Right atrium auricular region (tissue), 2 donors: ENCODE results near the gene RALGAPA1. TPM values are rescaled to one million over a fixed set of nuclear protein-coding genes. Genes with fewer than 3 reads are reported as not detected.

Experiments
- DNase-seq: peaks from one replicate; pipeline ENCODE4 v3.0.0-alpha.2; 2019; ENCODE audit warnings: low spot score
- H3K27ac ChIP-seq, 2 donors: fragments of 200-600 bp; sonication (generic); 1 replicate in 1 of 2; 2 replicates in 1 of 2; pipeline ENCODE4 v1.5.1; 2016 to 2019
- H3K27me3 ChIP-seq, 2 donors: fragments of 200-600 bp; sonication (generic); one replicate each; pipeline versions ENCODE4 v1.5.1 to v1.6.0; 2017 to 2019
- H3K36me3 ChIP-seq: fragments of 200-600 bp; sonication (generic); one replicate; pipeline ENCODE4 v1.5.1; 2016
- H3K4me1 ChIP-seq, 2 donors: fragments of 200-600 bp; sonication (generic); one replicate each; pipeline versions ENCODE4 v1.5.1 to v1.6.0; 2017 to 2019
- H3K4me3 ChIP-seq, 2 donors: fragments of 200-600 bp; sonication (generic); 1 replicate in 1 of 2; 2 replicates in 1 of 2; pipeline ENCODE4 v1.5.1; 2017 to 2019; ENCODE audit warnings: mild to moderate bottlenecking in 1 of 2, moderate library complexity in 1 of 2
- H3K9me3 ChIP-seq, 2 donors: fragments of 200-600 bp; sonication (generic); one replicate each; pipeline ENCODE4 v1.5.1; 2019
- total RNA-seq, 2 donors: library from RNA; depleted of rRNA; stranded (reverse); fragments of >200 nt; gene quantifications; one replicate each; pipeline ENCODE4 v1.1.0, GENCODE V29; 2016
- TF ChIP-seq, protein P1 (sequence below), 2 donors: fragments of 200-600 bp; sonication (generic); IDR thresholded peaks; one replicate each; pipeline ENCODE4 v1.5.1; 2019; ENCODE audit warnings: antibody characterized with exemption in 2 of 2

RALGAPA1 gene
- total RNA-seq, 2 donors from 2014 or later = 26.9 to 29.6 TPM

GRCh38 chr14:35556548-35556947 lies 252.5 kb downstream of the RALGAPA1 start:
- Histone ChIP-seq H3K9me3 (no peaks in the 10 kb centered on the region), H3K27ac (no peak overlapping the region), H3K36me3 (no peaks in the 10 kb centered on the region), H3K27me3 (no peaks in the 10 kb centered on the region), H3K4me3 (no peak overlapping the region), H3K4me1 (no peaks in the 10 kb centered on the region)
- no peak for DNase-seq
- TF ChIP-seq, protein P1, sequence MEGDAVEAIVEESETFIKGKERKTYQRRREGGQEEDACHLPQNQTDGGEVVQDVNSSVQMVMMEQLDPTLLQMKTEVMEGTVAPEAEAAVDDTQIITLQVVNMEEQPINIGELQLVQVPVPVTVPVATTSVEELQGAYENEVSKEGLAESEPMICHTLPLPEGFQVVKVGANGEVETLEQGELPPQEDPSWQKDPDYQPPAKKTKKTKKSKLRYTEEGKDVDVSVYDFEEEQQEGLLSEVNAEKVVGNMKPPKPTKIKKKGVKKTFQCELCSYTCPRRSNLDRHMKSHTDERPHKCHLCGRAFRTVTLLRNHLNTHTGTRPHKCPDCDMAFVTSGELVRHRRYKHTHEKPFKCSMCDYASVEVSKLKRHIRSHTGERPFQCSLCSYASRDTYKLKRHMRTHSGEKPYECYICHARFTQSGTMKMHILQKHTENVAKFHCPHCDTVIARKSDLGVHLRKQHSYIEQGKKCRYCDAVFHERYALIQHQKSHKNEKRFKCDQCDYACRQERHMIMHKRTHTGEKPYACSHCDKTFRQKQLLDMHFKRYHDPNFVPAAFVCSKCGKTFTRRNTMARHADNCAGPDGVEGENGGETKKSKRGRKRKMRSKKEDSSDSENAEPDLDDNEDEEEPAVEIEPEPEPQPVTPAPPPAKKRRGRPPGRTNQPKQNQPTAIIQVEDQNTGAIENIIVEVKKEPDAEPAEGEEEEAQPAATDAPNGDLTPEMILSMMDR (IDR thresholded peaks at IDR 0.05) = no peak

- Histone ChIP-seq H3K4me1 (no peaks in the 10 kb centered on the region), H3K9me3 (no peaks in the 10 kb centered on the region), H3K4me3 (no peak overlapping the region), H3K27ac (no peak overlapping the region), H3K27me3 (no peaks in the 10 kb centered on the region), H3K36me3 (no peaks in the 10 kb centered on the region)
- TF ChIP-seq, protein P1 (IDR thresholded peaks at IDR 0.05) = no peak
- DNase-seq = no peak
Measured at GRCh38 chr14:35553808-35554207, 255.3 kb downstream of the RALGAPA1 start.

- no peak for DNase-seq
- Histone ChIP-seq H3K4me1 (no peaks in the 10 kb centered on the region), H3K4me3 (no peak overlapping the region), H3K36me3 (no peaks in the 10 kb centered on the region), H3K27ac (no peak overlapping the region), H3K9me3 (no peaks in the 10 kb centered on the region), H3K27me3 (no peaks in the 10 kb centered on the region)
- TF ChIP-seq, protein P1 (IDR thresholded peaks at IDR 0.05) = no peak
Measured at GRCh38 chr14:35551081-35551480, 258.0 kb downstream of the RALGAPA1 start.

DNA sequence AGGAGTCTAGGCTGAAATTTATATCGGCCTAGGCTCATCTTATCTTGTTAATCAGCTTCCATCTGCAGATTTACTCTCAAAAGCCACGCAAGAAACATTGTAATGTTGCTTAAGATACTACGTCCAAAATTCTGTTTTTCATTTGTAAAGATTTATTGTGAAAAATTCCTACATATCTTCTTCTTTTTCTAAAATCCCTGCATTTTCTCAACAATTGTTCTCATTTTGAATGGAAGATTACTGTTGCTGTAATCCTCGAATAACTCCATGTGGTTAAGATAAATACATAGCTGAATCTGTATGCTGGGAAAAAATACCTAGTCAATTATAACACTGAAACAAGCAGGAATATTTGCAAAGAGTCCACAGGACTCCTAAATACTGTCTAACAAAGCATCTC lies 259.5 kb downstream of the RALGAPA1 start:
- Histone ChIP-seq H3K27ac (no peak overlapping the region), H3K4me1 (no peaks in the 10 kb centered on the region), H3K4me3 (no peak overlapping the region), H3K27me3 (no peaks in the 10 kb centered on the region), H3K36me3 (no peaks in the 10 kb centered on the region), H3K9me3 (no peaks in the 10 kb centered on the region)
- TF ChIP-seq, protein P1 (IDR thresholded peaks at IDR 0.05) = no peak
- DNase-seq = no peak

DNA sequence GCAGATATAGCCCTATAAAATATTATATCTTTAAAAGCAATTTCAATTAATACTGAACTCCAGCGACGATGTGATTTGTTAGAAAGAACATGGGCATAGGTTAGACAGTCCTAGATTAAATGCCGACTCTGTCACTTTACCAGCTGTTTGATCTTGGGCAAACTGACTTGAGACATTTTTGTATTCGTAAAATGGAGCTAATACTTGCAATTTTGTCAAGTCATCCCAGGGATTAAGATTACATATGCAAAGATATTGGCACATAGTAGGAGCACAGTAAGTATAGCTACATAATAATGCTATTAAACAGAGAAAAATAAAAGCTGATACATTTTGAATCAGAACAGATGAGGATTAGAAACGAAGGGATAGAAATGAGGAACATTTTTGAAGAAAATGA lies 266.1 kb downstream of the RALGAPA1 start:
- H3K27me3 ChIP-seq = no peaks in the 10 kb centered on the region
- H3K4me1 ChIP-seq = no peaks in the 10 kb centered on the region
- DNase-seq = no peak
- H3K27ac ChIP-seq = no peak overlapping the region
- H3K9me3 ChIP-seq = no peaks in the 10 kb centered on the region
- peaks cover under 1% of the 10 kb centered on the region for H3K36me3 ChIP-seq
- TF ChIP-seq, protein P1 (IDR thresholded peaks at IDR 0.05) = no peak
- no peak overlapping the region for H3K4me3 ChIP-seq

DNA sequence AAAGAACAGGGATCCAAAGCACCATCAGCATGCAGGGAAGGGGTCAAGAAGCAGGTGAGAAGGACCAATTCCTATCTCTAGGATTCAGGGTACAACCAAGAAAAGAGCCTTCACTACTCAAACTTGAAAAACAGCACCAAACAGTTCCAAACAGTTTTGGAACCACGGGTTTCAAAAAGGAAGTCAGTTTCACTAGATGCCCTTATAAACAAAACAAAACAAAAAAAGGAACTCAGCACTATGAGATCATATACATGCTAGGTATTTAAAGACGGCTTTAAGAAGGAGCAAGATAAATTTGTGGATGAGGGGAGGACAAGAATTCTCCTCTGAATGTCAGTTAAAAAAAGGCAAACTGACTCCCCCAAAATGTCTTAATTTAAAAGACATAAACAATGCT lies 269.1 kb downstream of the RALGAPA1 start:
- peaks cover 0 to 4% of the 10 kb centered on the region in 2 donors for H3K27me3 ChIP-seq
- H3K27ac ChIP-seq = no peak overlapping the region
- no peak overlapping the region for H3K4me3 ChIP-seq
- peaks cover 0 to 9% of the 10 kb centered on the region in 2 donors for H3K4me1 ChIP-seq
- DNase-seq = no peak
- H3K9me3 ChIP-seq = no peaks in the 10 kb centered on the region
- TF ChIP-seq, protein P1 (IDR thresholded peaks at IDR 0.05) = no peak
- peaks cover 6% of the 10 kb centered on the region for H3K36me3 ChIP-seq
